T1000 (cell line): Measurements from ENCODE around the gene DGKD.
"Not testable (repeated sequence)": the region's sequence is repeated elsewhere in the genome, so short reads cannot be mapped to it uniquely, and the experiment has no call there.

Experiments
- DNase-seq: peaks from one replicate; lab custom pipeline; 2025; ENCODE audit warnings: mixed read lengths; lab: John Stamatoyannopoulos, UW

Gene DGKD

GRCh38 chr2:233386382-233387041 lies 32.2 kb downstream of the DGKD start:
- no peak for DNase-seq

DNA sequence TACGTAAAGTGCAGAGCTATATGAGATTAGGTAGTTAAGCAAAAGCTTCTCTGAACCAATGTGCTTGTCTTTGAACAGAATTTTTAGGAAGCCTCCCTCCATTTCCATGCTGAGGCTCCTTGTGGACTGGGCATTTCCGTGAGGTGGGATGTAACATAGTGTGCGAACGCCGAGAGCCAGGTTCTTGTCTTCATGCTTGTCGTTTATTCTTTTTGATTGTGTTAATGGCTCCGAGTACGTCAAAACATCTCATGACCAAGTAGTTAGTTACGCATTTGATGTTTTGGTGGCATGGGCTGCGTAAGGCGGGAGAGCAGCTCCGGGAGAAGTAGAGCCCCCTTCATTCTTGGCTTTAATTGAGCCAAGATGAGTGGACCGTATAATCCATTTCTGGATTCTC lies 32.9 kb downstream of the DGKD start:
- DNase-seq, result no peak

- DNase-seq, result no peak
These were observed 33.6 kb downstream of the DGKD start for GRCh38 chr2:233387667-233388528.

GRCh38 chr2:233389601-233390125 lies 35.4 kb downstream of the DGKD start:
- DNase-seq, result no peak

GRCh38 chr2:233395687-233396086 lies 41.4 kb downstream of the DGKD start:
- no peak for DNase-seq

GRCh38 chr2:233396726-233397665 lies 42.7 kb downstream of the DGKD start:
- DNase-seq, result not testable (repeated sequence)

DNA sequence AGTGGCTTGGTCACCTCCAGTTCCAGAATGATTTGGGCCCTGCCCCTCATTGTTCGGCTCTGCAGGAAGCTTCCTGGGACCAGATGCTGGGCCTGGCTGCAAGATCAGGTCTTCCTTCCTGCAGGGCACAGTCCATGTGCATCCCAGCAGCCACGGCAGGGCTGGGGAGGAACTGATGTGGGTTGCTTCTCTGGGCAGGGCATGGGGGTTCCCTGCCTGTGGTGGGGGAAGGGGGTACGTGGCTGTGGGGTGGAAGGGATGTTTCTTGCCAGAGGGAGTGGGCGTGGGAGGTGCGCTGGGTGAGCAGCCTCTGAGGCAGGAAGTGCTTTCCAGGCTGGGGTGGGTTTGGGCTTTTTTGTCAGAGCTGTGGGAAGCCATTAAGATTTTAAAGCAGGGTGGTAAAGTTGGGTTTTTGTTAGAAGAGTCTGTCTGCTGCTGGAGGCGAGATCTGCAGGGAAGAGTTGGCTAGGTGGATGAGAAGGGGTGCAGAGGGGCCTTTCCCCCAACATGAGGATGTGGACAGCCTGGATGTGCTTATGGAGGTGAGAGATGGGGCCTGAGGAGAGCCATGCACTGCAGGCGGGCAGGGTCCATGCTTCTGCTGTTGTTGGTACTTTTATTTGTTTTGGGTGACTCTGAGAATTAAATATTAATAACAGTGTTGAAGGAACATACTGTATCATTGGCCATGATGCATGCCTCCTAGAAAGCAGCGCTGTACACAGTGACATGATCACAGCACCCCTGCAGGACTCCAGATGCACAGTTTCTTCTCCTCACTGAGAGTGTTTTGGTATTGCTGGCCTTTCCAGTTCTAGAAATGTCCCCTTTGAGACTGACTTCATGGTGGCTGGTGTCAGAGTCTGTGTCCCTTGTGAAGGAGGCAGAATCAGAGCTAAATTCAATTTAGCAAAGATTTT lies 45.3 kb downstream of the DGKD start:
- no peak for DNase-seq

GRCh38 chr2:233400341-233400740 lies 46.0 kb downstream of the DGKD start:
- DNase-seq, result no peak

DNA sequence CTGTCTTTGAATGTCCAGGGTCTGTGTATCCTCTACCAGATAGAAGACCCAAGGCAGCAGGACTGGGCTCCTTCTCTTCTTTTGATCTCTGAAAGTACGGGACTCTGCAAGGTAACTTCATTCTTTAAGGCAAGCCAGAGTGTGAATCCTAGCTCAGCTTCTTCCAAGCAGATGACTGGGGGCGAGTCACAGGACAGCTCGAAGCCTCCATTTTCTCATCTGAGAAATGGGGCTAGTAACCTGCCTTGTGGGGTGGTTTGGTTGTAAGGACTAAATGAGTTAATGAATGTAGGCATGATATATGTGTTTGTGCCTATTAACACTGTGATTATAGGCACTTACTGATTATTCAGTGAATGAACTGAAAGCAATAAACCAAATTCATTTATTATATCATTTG lies 46.7 kb downstream of the DGKD start:
- no peak for DNase-seq

- DNase-seq, result no peak
These were observed 48.1 kb downstream of the DGKD start for GRCh38 chr2:233402346-233402745.

DNA sequence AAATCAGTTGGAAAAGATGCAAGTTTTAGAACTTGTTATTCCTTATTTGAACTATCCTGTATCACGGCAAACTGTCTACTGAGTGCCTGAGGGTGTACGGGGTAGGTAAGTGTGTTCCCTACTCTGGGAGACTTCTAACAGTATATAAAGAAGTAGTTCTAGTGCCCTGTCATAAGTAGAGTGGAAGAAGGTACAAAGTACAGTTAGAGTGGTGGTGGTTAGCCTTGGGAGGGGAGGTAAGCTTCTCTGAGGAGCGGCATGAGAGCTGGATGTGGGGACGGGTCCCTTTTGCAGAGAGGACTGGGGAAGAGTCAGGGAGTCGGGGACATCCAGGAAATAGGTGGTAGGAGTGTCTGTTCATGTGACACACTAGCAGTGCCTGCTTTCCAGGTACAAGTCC lies 48.5 kb downstream of the DGKD start:
- DNase-seq, result no peak

- no peak for DNase-seq
These were observed 49.9 kb downstream of the DGKD start for GRCh38 chr2:233404222-233404621.

- no peak for DNase-seq
These were observed 52.6 kb downstream of the DGKD start for GRCh38 chr2:233406865-233407264.

DNA sequence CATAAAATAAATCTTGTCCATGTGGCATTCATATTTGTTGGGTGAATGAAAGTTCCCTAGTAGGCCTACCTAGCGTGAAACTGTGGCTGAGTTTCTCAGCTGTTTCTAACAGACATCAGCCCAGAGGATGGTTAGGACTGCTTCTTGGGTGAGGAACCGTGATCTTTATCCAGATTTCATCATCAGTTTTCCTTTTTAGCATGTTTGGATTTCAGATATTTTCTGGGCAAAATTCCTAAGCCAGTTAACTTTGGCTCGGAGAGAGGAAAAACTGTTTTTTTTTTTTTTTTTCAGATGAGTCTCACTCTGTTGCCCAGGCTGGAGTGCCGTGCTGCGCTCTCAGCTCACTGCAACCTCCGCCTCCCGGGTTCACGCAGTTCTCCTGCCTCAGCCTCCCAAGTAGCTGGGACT lies 53.5 kb downstream of the DGKD start:
- no peak for DNase-seq

DNA sequence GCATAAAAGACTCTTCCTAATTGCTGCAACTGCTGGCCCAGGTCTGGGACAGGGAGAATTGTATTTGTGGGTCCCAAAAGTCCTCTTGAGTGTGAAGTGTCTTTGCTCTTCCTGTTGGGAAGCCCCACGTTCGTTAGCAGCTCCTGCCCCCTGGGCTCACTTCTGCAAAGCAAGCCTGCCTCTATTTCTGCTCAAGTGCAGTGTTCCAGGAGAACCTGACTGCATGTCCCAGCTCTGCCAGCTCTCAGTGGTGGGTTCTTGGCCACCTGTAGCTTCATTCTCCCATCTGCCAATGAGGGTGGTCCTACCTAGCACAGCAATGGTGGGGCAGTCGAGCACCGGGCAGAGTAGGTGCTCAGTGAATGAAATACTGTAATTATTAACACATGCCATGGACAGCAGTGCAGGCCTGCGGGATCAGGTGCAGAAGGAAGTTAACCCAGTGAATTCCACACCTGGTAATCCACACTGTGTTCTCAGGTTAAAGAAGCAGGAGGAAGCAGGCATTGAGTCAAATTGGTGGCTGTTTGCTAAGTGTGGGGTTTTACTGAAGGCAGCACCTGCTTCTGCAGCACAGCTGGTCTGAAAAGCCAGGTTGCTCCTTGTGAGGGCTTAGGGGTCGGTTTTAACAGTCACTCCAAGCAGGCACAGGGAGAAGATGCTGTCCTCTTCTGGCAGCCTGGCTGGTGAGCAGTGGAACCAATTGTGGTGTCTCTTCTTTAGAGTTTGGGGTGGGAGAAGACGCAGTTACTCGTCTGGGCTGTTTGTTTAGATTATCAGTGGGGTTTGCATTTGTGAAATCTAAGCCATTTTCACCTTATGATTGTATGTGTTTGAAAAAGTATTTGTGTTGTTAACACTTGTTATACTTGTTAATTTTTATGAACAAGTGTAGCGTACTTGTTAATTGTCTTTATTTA lies 54.3 kb downstream of the DGKD start:
- no peak for DNase-seq

- no peak for DNase-seq
These were observed 55.1 kb downstream of the DGKD start for GRCh38 chr2:233409286-233409991.

DNA sequence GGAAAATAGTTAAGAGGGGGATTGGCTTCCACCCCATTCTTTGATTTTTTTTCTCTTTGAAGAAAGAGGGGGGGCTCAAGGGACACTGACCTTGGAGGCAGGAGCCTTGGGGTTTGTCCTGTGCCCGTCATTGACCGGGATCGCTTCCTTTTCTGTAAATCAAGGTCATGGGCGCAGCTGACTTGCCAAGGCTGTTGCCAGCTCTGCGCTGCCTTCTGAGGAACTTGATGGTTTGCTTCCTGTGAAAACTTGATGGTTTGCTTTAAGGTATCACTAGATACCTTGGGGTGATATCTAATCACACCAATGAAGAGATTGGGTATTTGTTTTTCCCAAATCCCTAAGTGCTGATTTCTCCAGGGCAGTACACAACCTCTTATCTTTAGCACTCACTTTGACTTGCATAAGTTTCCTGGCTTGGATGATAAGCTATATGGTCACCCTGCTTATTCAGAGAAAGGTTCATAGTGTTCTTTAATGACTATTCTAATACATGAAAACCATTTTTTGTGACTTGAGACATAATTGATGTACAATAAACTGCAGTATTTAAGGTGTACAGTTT lies 56.0 kb downstream of the DGKD start:
- no peak for DNase-seq

DNA sequence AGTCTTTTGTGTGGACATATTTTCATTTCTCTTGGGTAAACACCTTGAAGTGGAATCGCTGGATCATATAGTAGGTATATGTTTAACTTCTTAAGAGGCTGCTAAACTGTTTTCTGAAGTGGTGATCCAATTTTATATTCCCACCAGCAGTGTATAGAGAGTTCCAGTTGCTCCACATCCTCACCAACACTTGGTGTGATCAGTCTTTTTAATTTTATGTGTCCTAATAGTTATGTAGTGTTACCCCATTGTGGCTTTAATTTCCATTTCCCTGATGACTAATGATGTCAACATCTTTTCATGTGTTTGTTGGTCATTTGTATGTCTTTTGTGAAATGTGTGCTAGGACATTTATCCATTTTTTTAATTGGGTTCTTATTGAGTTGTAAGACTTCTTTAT lies 56.9 kb downstream of the DGKD start:
- no peak for DNase-seq

- no peak for DNase-seq
These were observed 58.1 kb downstream of the DGKD start for GRCh38 chr2:233412405-233412804.
